ENCODE results near the gene ZNF223.

GRCh38 chr19:44007473-44007872 lies 44.4 kb upstream of the ZNF223 start:
- TF ChIP-seq EZH2phosphoT487 (IDR thresholded peaks at IDR 0.05; ENCODE audit: low read length) (no peak), CTCF (IDR thresholded peaks at IDR 0.05; ENCODE audit: low read length) (no peak)

Measured in MM.1S (cell line).